ENCODE measurements around the gene HCFC1R1. TPM values are rescaled to one million over a fixed set of nuclear protein-coding genes. Genes with fewer than 3 reads are reported as not detected.

HCFC1R1 gene
- total RNA-seq, 1 donor from 2014 or later, result 30.3 TPM

- Mint-ChIP-seq H3K27ac (no peak overlapping the region), H3K36me3 (ENCODE audit: low read depth) (no peaks in the 10 kb centered on the region)
These were observed 32.9 kb downstream of the HCFC1R1 start for GRCh38 chr16:2990891-2991290.

GRCh38 chr16:2988590-2989099, 35.1 kb downstream of the HCFC1R1 start:
- Mint-ChIP-seq H3K27ac (no peak overlapping the region), H3K9me3 (no peaks in the 10 kb centered on the region), H3K4me3 (ENCODE audit: low read depth) (no peak overlapping the region), H3K36me3 (ENCODE audit: low read depth) (no peaks in the 10 kb centered on the region), H3K27me3 (ENCODE audit: low read depth) (peaks cover 2% of the 10 kb centered on the region), H3K4me1 (ENCODE audit: low read depth) (no peaks in the 10 kb centered on the region)
- no peak for DNase-seq (ENCODE audit: low spot score)
- intact Hi-C loops (cut with micrococcal nuclease), result no loop called here

More at GRCh38 chr16:2990891-2991290, 32.9 kb downstream of the HCFC1R1 start:
- H3K27me3 Mint-ChIP-seq (ENCODE audit: low read depth), result peaks cover 2% of the 10 kb centered on the region
- DNase-seq (ENCODE audit: low spot score), result no peak
- no peak overlapping the region for H3K4me3 Mint-ChIP-seq (ENCODE audit: low read depth)
- H3K4me1 Mint-ChIP-seq (ENCODE audit: low read depth), result no peaks in the 10 kb centered on the region
- H3K9me3 Mint-ChIP-seq, result no peaks in the 10 kb centered on the region
- intact Hi-C loops (cut with micrococcal nuclease), result no loop called here

GRCh38 chr16:2987833-2988232, 35.9 kb downstream of the HCFC1R1 start:
- Mint-ChIP-seq H3K27me3 (ENCODE audit: low read depth) (peaks cover 2% of the 10 kb centered on the region), H3K27ac (no peak overlapping the region), H3K9me3 (no peaks in the 10 kb centered on the region)

GRCh38 chr16:2987286-2987685, 36.5 kb downstream of the HCFC1R1 start:
- H3K4me1 Mint-ChIP-seq (ENCODE audit: low read depth), result peaks cover 1% of the 10 kb centered on the region
- DNase-seq (ENCODE audit: low spot score), result no peak
- no peaks in the 10 kb centered on the region for H3K9me3 Mint-ChIP-seq
- peaks cover 2% of the 10 kb centered on the region for H3K27me3 Mint-ChIP-seq (ENCODE audit: low read depth)
- H3K36me3 Mint-ChIP-seq (ENCODE audit: low read depth), result no peaks in the 10 kb centered on the region
- no peak overlapping the region for H3K27ac Mint-ChIP-seq
- intact Hi-C loops (cut with micrococcal nuclease), result no loop called here
- H3K4me3 Mint-ChIP-seq (ENCODE audit: low read depth), result no peak overlapping the region

More at GRCh38 chr16:2987833-2988232, 35.9 kb downstream of the HCFC1R1 start:
- no peak for DNase-seq (ENCODE audit: low spot score)
- intact Hi-C loops (cut with micrococcal nuclease), result no loop called here
- Mint-ChIP-seq H3K4me3 (ENCODE audit: low read depth) (no peak overlapping the region), H3K36me3 (ENCODE audit: low read depth) (no peaks in the 10 kb centered on the region), H3K4me1 (ENCODE audit: low read depth) (no peaks in the 10 kb centered on the region)

- Mint-ChIP-seq H3K27me3 (ENCODE audit: low read depth) (peaks cover 2% of the 10 kb centered on the region), H3K4me1 (ENCODE audit: low read depth) (peaks cover 5% of the 10 kb centered on the region), H3K36me3 (ENCODE audit: low read depth) (no peaks in the 10 kb centered on the region), H3K27ac (no peak overlapping the region), H3K9me3 (no peaks in the 10 kb centered on the region), H3K4me3 (ENCODE audit: low read depth) (no peak overlapping the region)
- no peak for DNase-seq (ENCODE audit: low spot score)
- intact Hi-C loops (cut with micrococcal nuclease), result no loop called here
These were observed 37.0 kb downstream of the HCFC1R1 start for GRCh38 chr16:2986623-2987188.

GRCh38 chr16:2985893-2986355, 37.8 kb downstream of the HCFC1R1 start:
- no peak overlapping the region for H3K27ac Mint-ChIP-seq
- H3K36me3 Mint-ChIP-seq (ENCODE audit: low read depth), result no peaks in the 10 kb centered on the region
- no peak overlapping the region for H3K4me3 Mint-ChIP-seq (ENCODE audit: low read depth)
- intact Hi-C loops (cut with micrococcal nuclease), result no loop called here
- peaks cover 2% of the 10 kb centered on the region for H3K27me3 Mint-ChIP-seq (ENCODE audit: low read depth)
- no peak for DNase-seq (ENCODE audit: low spot score)
- H3K9me3 Mint-ChIP-seq, result no peaks in the 10 kb centered on the region
- H3K4me1 Mint-ChIP-seq (ENCODE audit: low read depth), result peaks cover 9% of the 10 kb centered on the region

- no peak overlapping the region for H3K27ac Mint-ChIP-seq
- peaks cover 2% of the 10 kb centered on the region for H3K27me3 Mint-ChIP-seq (ENCODE audit: low read depth)
- peaks cover 9% of the 10 kb centered on the region for H3K4me1 Mint-ChIP-seq (ENCODE audit: low read depth)
- H3K9me3 Mint-ChIP-seq, result no peaks in the 10 kb centered on the region
- DNase-seq (ENCODE audit: low spot score), result no peak
- H3K4me3 Mint-ChIP-seq (ENCODE audit: low read depth), result no peak overlapping the region
- H3K36me3 Mint-ChIP-seq (ENCODE audit: low read depth), result no peaks in the 10 kb centered on the region
- intact Hi-C loops (cut with micrococcal nuclease), result no loop called here
These were observed 38.3 kb downstream of the HCFC1R1 start for GRCh38 chr16:2985462-2985861.

- peak; percentile 60 for DNase-seq (ENCODE audit: low spot score)
- Mint-ChIP-seq H3K27me3 (ENCODE audit: low read depth) (no peaks in the 10 kb centered on the region), H3K27ac (no peak overlapping the region), H3K4me3 (ENCODE audit: low read depth) (peak overlapping the region; percentile 26), H3K36me3 (ENCODE audit: low read depth) (peaks cover 3% of the 10 kb centered on the region), H3K4me1 (ENCODE audit: low read depth) (peaks cover 9% of the 10 kb centered on the region), H3K9me3 (no peaks in the 10 kb centered on the region)
- intact Hi-C loops (cut with micrococcal nuclease), result loop anchor here (2.0 to 5.0 kb wide), 2 partner anchors 15 to 39 kb away; partner anchors contain the start of genes HCFC1R1, PAQR4, THOC6 and TNFRSF12A
These were observed 40.0 kb downstream of the HCFC1R1 start for GRCh38 chr16:2983706-2984136.

GRCh38 chr16:2982402-2982801, 41.3 kb downstream of the HCFC1R1 start:
- intact Hi-C loops (cut with micrococcal nuclease), result loop anchor here (2.0 to 5.0 kb wide), 2 partner anchors 14 to 40 kb away; partner anchors contain the start of genes HCFC1R1, PAQR4, THOC6 and TNFRSF12A
- H3K36me3 Mint-ChIP-seq (ENCODE audit: low read depth), result peaks cover 8% of the 10 kb centered on the region
- H3K4me1 Mint-ChIP-seq (ENCODE audit: low read depth), result peaks cover 9% of the 10 kb centered on the region
- no peaks in the 10 kb centered on the region for H3K9me3 Mint-ChIP-seq
- no peak overlapping the region for H3K27ac Mint-ChIP-seq
- no peak for DNase-seq (ENCODE audit: low spot score)
- no peaks in the 10 kb centered on the region for H3K27me3 Mint-ChIP-seq (ENCODE audit: low read depth)
- H3K4me3 Mint-ChIP-seq (ENCODE audit: low read depth), result peak overlapping the region; percentile 0

- Mint-ChIP-seq H3K27ac (peak overlapping the region; percentile 45), H3K9me3 (no peaks in the 10 kb centered on the region), H3K36me3 (ENCODE audit: low read depth) (peaks cover 12% of the 10 kb centered on the region), H3K4me3 (ENCODE audit: low read depth) (peak overlapping the region; percentile 90), H3K27me3 (ENCODE audit: low read depth) (no peaks in the 10 kb centered on the region), H3K4me1 (ENCODE audit: low read depth) (peaks cover 9% of the 10 kb centered on the region)
- no peak for DNase-seq (ENCODE audit: low spot score)
- intact Hi-C loops (cut with micrococcal nuclease), result loop anchor here (2.0 to 5.0 kb wide), 2 partner anchors 13 to 40 kb away; partner anchors contain the start of genes HCFC1R1, PAQR4, THOC6 and TNFRSF12A
These were observed 41.9 kb downstream of the HCFC1R1 start for GRCh38 chr16:2981899-2982250.

- intact Hi-C loops (cut with micrococcal nuclease), result loop anchor here (5.0 kb wide), 1 partner anchor 41 kb away; the partner anchor contains the start of genes HCFC1R1, THOC6 and TNFRSF12A
- Mint-ChIP-seq H3K4me1 (ENCODE audit: low read depth) (peaks cover 9% of the 10 kb centered on the region), H3K27me3 (ENCODE audit: low read depth) (no peaks in the 10 kb centered on the region), H3K36me3 (ENCODE audit: low read depth) (peaks cover 14% of the 10 kb centered on the region), H3K27ac (peak overlapping the region; percentile 82), H3K9me3 (no peaks in the 10 kb centered on the region), H3K4me3 (ENCODE audit: low read depth) (peak overlapping the region; percentile 90)
- DNase-seq (ENCODE audit: low spot score), result no peak
These were observed 42.4 kb downstream of the HCFC1R1 start for GRCh38 chr16:2981177-2981898.

GRCh38 chr16:2980227-2981176, 43.2 kb downstream of the HCFC1R1 start, which contains the start of gene PKMYT1:
Gene PKMYT1, minus strand, starts transcription at chr16:2980446. Its CDS starts 789 bp downstream, at chr16:2979657.
- peak; percentile 95 for DNase-seq (ENCODE audit: low spot score)
- H3K4me1 Mint-ChIP-seq (ENCODE audit: low read depth), result peaks cover 9% of the 10 kb centered on the region
- peak within 1 kb of the TSS; percentile 90 for H3K4me3 Mint-ChIP-seq (ENCODE audit: low read depth)
- intact Hi-C loops (cut with micrococcal nuclease), result loop anchor here (5.0 kb wide), 1 partner anchor 42 kb away; the partner anchor contains the start of genes HCFC1R1, THOC6 and TNFRSF12A
- no peaks in the 10 kb centered on the region for H3K27me3 Mint-ChIP-seq (ENCODE audit: low read depth)
- H3K36me3 Mint-ChIP-seq (ENCODE audit: low read depth), result peaks cover 20% of the 10 kb centered on the region
- no peaks in the 10 kb centered on the region for H3K9me3 Mint-ChIP-seq
- H3K27ac Mint-ChIP-seq, result peak within 1 kb of the TSS; percentile 88

Measured in activated T-helper 2 cell treated with anti-CD3 and anti-CD28 coated beads, Interferon-gamma antibody, Interleukin-2, Interleukin-4, amounts not matched to agents 10 μg/mL and 5 μg/mL and 100 μg/mL, durations not matched to agents 14 hours and 24 hours and 36 hours (primary cell).